ENCODE measurements around the gene MIS18A.
"Not testable (repeated sequence)": the region's sequence is repeated elsewhere in the genome, so short reads cannot be mapped to it uniquely, and the experiment has no call there.

MIS18A gene

GRCh38 chr21:32303385-32303784 is 24.5 kb upstream of the MIS18A start:
- DNase-seq = no peak

GRCh38 chr21:32302560-32302959 is 23.7 kb upstream of the MIS18A start:
- no peak for DNase-seq

- DNase-seq = no peak
These were observed 22.7 kb upstream of the MIS18A start for GRCh38 chr21:32301596-32301995.

GRCh38 chr21:32300117-32300681 is 21.4 kb upstream of the MIS18A start:
- DNase-seq = no peak

- DNase-seq = no peak
These were observed 20.8 kb upstream of the MIS18A start for GRCh38 chr21:32299695-32300094.

- no peak for DNase-seq
These were observed 19.8 kb upstream of the MIS18A start, which contains the start of gene MRAP for GRCh38 chr21:32298658-32299081. Gene MRAP, plus strand, starts transcription at chr21:32298855. Its CDS starts 117 bp downstream, at chr21:32298972.

- DNase-seq = no peak
These were observed 19.3 kb upstream of the MIS18A start for GRCh38 chr21:32298148-32298559.

- no peak for DNase-seq
These were observed 18.6 kb upstream of the MIS18A start for GRCh38 chr21:32297449-32297848.

GRCh38 chr21:32285476-32285875 is 6.6 kb upstream of the MIS18A start:
- DNase-seq = no peak

- DNase-seq = no peak
These were observed 4.1 kb upstream of the MIS18A start for GRCh38 chr21:32282992-32283391.

GRCh38 chr21:32281531-32281930 is 2.7 kb upstream of the MIS18A start:
- DNase-seq = no peak

GRCh38 chr21:32279377-32279680 is 480 bp upstream of the MIS18A start:
- DNase-seq = no peak

GRCh38 chr21:32278103-32278502 is 746 bp downstream of the MIS18A start:
- DNase-seq = no peak

GRCh38 chr21:32276671-32277070 is 2.2 kb downstream of the MIS18A start:
- DNase-seq = no peak

- no peak for DNase-seq
These were observed 8.1 kb downstream of the MIS18A start for GRCh38 chr21:32270748-32271147.

GRCh38 chr21:32265321-32265720 is 13.5 kb downstream of the MIS18A start:
- DNase-seq = not testable (repeated sequence)

- DNase-seq = no peak
These were observed 16.9 kb downstream of the MIS18A start for GRCh38 chr21:32261929-32262328.

GRCh38 chr21:32260130-32260529 is 18.7 kb downstream of the MIS18A start:
- DNase-seq = no peak

- not testable (repeated sequence) for DNase-seq
These were observed 20.1 kb downstream of the MIS18A start for GRCh38 chr21:32258786-32259048.

GRCh38 chr21:32257962-32258785 is 20.7 kb downstream of the MIS18A start:
- peak; percentile 20 for DNase-seq

GRCh38 chr21:32256873-32257620 is 21.8 kb downstream of the MIS18A start:
- no peak for DNase-seq

- DNase-seq = no peak
These were observed 22.6 kb downstream of the MIS18A start for GRCh38 chr21:32256251-32256650.

GRCh38 chr21:32253215-32253641 is 25.6 kb downstream of the MIS18A start:
- DNase-seq = no peak

GRCh38 chr21:32252136-32252535 is 26.7 kb downstream of the MIS18A start:
- DNase-seq = no peak

All from stimulated activated CD4-positive, alpha-beta T cell treated with anti-CD3 and anti-CD28 coated beads, Interleukin-4, amount 100 ng/mL, for 1 hour (primary cell).